Measurements from ENCODE around the gene KIF4A.
"Not testable (repeated sequence)": the region's sequence is repeated elsewhere in the genome, so short reads cannot be mapped to it uniquely, and the experiment has no call there.

- TF ChIP-seq CTCF (conservative IDR thresholded peaks at IDR 0.05; ENCODE audit: low read depth, low read length); POLR2A (IDR thresholded peaks at IDR 0.05; ENCODE audit: low read depth, low read length); CHD1 (IDR thresholded peaks at IDR 0.05; ENCODE audit: low read depth, low read length); MAZ (IDR thresholded peaks at IDR 0.05; ENCODE audit: borderline replicate concordance, low read depth, low read length); MXI1 (IDR thresholded peaks at IDR 0.05; ENCODE audit: borderline replicate concordance, low read depth, low read length); RAD21 (IDR thresholded peaks at IDR 0.05; ENCODE audit: low read length); ELK1 (IDR thresholded peaks at IDR 0.05; ENCODE audit: borderline replicate concordance, low read depth, low read length): not testable (repeated sequence)
These were observed 15.9 kb upstream of the KIF4A start for GRCh38 chrX:70274029-70274428.
